DOHH2 (cell line): ENCODE data around the gene TRIM28.

Experiments
- EZH2phosphoT487 ChIP-seq: fragments of 200-600 bp; sonication (generic); IDR thresholded peaks from 2 replicates; pipeline ENCODE4 v1.6.1; 2017; ENCODE audit warnings: borderline replicate concordance, mild to moderate bottlenecking, antibody characterized with exemption, low read length, moderate library complexity, mixed read lengths
- TF ChIP-seq, protein P1 (sequence below): fragments of 200-600 bp; sonication (generic); IDR thresholded peaks from one replicate; pipeline ENCODE4 v1.5.1; 2014; ENCODE audit warnings: antibody characterized with exemption, mild to moderate bottlenecking, low read depth, low read length; ENCODE audit not compliant: poor library complexity, severe bottlenecking

- TF ChIP-seq, protein P1, sequence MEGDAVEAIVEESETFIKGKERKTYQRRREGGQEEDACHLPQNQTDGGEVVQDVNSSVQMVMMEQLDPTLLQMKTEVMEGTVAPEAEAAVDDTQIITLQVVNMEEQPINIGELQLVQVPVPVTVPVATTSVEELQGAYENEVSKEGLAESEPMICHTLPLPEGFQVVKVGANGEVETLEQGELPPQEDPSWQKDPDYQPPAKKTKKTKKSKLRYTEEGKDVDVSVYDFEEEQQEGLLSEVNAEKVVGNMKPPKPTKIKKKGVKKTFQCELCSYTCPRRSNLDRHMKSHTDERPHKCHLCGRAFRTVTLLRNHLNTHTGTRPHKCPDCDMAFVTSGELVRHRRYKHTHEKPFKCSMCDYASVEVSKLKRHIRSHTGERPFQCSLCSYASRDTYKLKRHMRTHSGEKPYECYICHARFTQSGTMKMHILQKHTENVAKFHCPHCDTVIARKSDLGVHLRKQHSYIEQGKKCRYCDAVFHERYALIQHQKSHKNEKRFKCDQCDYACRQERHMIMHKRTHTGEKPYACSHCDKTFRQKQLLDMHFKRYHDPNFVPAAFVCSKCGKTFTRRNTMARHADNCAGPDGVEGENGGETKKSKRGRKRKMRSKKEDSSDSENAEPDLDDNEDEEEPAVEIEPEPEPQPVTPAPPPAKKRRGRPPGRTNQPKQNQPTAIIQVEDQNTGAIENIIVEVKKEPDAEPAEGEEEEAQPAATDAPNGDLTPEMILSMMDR: no peak
- no peak for TF ChIP-seq EZH2phosphoT487
Measured at GRCh38 chr19:58575183-58576041, 31.5 kb downstream of the TRIM28 start.
